ENCODE measurements around the gene XYLB. TPM values are rescaled to one million over a fixed set of nuclear protein-coding genes. Genes with fewer than 3 reads are reported as not detected.

The XYLB gene
- total RNA-seq, 3 donors from 2014 or later (not counting 1 experiment from before 2014, with no cell fraction given) = 1.6 to 3.7 (median 2.4) TPM

DNA sequence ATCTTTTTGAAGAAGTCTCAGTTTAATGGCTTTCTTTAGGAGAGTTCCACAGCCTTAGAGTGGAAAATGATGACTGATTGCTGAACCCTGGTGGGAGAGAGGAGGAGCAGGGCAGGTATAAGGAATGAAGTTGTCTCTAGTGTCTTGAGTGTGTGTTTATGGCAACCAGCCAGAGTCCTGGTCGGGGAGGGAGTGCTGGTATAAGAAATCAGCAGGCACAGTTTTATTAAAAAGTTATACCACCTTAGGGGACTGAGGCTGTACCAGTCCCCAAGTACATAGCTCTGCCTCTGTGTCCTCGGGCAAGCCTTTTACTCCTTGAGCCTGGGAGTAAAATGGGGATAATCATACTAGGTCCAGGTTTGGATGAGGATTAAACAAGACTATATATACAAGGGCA is 34.6 kb upstream of the XYLB start:
- Histone ChIP-seq H3K27me3 (ENCODE audit: control insufficient read depth, insufficient read depth, low read length) (no peaks in the 10 kb centered on the region), H3K36me3 (ENCODE audit: control insufficient read depth, insufficient read depth, low read length) (no peaks in the 10 kb centered on the region), H3K4me1 (ENCODE audit: control insufficient read depth, insufficient read depth, low read length) (peaks cover 8% of the 10 kb centered on the region), H3K4me3 (ENCODE audit: low read length) (no peak overlapping the region), H3K9me3 (ENCODE audit: control insufficient read depth, insufficient read depth, low read length) (no peaks in the 10 kb centered on the region), H3K27ac (ENCODE audit: low read length) (no peak overlapping the region)
- Mint-ChIP-seq H3K9me3 (no peaks in the 10 kb centered on the region), H3K4me3 (no peak overlapping the region), H3K27ac (no peak overlapping the region), H3K36me3 (no peaks in the 10 kb centered on the region), H3K4me1 (no peaks in the 10 kb centered on the region), H3K27me3 (ENCODE audit: low read depth in 2 of 2) (peaks cover 8 to 9% of the 10 kb centered on the region in 2 donors)
- no peak for DNase-seq
- WGBS (ENCODE audit: insufficient coverage) = 93% methylated on average over 1 of the region's 2 CpGs
- TF ChIP-seq, protein P1, sequence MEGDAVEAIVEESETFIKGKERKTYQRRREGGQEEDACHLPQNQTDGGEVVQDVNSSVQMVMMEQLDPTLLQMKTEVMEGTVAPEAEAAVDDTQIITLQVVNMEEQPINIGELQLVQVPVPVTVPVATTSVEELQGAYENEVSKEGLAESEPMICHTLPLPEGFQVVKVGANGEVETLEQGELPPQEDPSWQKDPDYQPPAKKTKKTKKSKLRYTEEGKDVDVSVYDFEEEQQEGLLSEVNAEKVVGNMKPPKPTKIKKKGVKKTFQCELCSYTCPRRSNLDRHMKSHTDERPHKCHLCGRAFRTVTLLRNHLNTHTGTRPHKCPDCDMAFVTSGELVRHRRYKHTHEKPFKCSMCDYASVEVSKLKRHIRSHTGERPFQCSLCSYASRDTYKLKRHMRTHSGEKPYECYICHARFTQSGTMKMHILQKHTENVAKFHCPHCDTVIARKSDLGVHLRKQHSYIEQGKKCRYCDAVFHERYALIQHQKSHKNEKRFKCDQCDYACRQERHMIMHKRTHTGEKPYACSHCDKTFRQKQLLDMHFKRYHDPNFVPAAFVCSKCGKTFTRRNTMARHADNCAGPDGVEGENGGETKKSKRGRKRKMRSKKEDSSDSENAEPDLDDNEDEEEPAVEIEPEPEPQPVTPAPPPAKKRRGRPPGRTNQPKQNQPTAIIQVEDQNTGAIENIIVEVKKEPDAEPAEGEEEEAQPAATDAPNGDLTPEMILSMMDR (IDR thresholded peaks at IDR 0.05) = no peak
- intact Hi-C loops (cut with micrococcal nuclease) = no loop called here
- no peak for ATAC-seq

DNA sequence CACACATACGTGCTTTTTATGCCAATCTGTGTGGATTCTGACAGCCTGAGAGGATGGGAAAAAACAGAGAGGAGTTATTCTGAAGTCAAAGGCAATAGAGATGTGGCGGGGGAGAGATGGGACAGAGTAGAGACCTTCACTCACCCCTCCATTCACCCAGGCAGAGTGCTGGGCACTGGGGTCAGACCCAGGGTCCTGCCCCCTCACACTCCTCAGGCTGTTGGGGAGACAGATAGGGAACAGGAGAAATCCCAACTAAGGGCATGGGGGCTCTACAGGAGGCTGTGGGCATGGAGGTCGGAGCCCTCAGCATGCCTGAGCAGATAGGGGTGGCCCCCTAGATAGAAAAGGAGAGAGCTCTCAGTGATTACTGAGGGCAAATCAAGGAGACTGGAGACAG is 34.2 kb upstream of the XYLB start:
- no peak overlapping the region for H3K4me3 Mint-ChIP-seq

DNA sequence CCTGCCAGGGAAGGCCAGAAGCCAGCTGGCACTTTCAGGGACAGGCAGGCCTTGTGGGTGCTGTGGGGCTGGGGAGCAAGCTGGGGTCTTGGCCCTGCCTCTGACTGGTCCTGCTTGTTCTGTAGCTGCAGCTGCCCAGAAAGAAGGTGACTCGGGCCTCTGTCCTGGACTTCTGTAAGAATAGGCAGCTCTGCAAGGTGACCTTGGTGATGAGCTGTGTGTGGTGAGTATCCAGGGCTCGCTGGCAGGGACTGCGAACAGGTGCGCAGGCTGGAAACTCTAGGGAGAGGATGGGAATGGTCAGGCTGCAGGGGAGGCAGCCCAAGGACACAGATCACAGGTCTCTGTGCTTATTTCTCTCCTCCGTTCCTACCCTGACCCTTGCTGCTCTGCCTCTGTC is 33.3 kb upstream of the XYLB start:
- 94% methylated on average over 4 of the region's 5 CpGs for WGBS (ENCODE audit: insufficient coverage)
- H3K27ac Mint-ChIP-seq = no peak overlapping the region
- no peak overlapping the region for H3K4me3 Mint-ChIP-seq
- TF ChIP-seq, protein P1 (IDR thresholded peaks at IDR 0.05) = no peak
- Histone ChIP-seq H3K27ac (ENCODE audit: low read length) (no peak overlapping the region), H3K9me3 (ENCODE audit: control insufficient read depth, insufficient read depth, low read length) (no peaks in the 10 kb centered on the region), H3K4me3 (ENCODE audit: low read length) (no peak overlapping the region), H3K36me3 (ENCODE audit: control insufficient read depth, insufficient read depth, low read length) (no peaks in the 10 kb centered on the region), H3K27me3 (ENCODE audit: control insufficient read depth, insufficient read depth, low read length) (no peaks in the 10 kb centered on the region), H3K4me1 (ENCODE audit: control insufficient read depth, insufficient read depth, low read length) (peaks cover 10% of the 10 kb centered on the region)
- no peaks in the 10 kb centered on the region for H3K9me3 Mint-ChIP-seq
- no peaks in the 10 kb centered on the region for H3K4me1 Mint-ChIP-seq
- intact Hi-C loops (cut with micrococcal nuclease) = no loop called here
- ATAC-seq (no peak), DNase-seq (no peak)
- H3K36me3 Mint-ChIP-seq = no peaks in the 10 kb centered on the region
- peaks cover 8 to 9% of the 10 kb centered on the region in 2 donors for H3K27me3 Mint-ChIP-seq (ENCODE audit: low read depth in 2 of 2)

More for the DNA sequence above, 34.2 kb upstream of the XYLB start:
- Mint-ChIP-seq H3K36me3 (no peaks in the 10 kb centered on the region), H3K27me3 (ENCODE audit: low read depth in 2 of 2) (peaks cover 8 to 9% of the 10 kb centered on the region in 2 donors), H3K27ac (no peak overlapping the region), H3K4me1 (no peaks in the 10 kb centered on the region), H3K9me3 (no peaks in the 10 kb centered on the region)
- H3K4me3 ChIP-seq (ENCODE audit: low read length) = no peak overlapping the region
- DNase-seq (no peak), ATAC-seq (no peak)
- intact Hi-C loops (cut with micrococcal nuclease) = no loop called here
- TF ChIP-seq, protein P1 (IDR thresholded peaks at IDR 0.05) = no peak
- no peak overlapping the region for H3K27ac ChIP-seq (ENCODE audit: low read length)
- H3K36me3 ChIP-seq (ENCODE audit: control insufficient read depth, insufficient read depth, low read length) = no peaks in the 10 kb centered on the region
- no peaks in the 10 kb centered on the region for H3K9me3 ChIP-seq (ENCODE audit: control insufficient read depth, insufficient read depth, low read length)
- no peaks in the 10 kb centered on the region for H3K27me3 ChIP-seq (ENCODE audit: control insufficient read depth, insufficient read depth, low read length)
- peaks cover 10% of the 10 kb centered on the region for H3K4me1 ChIP-seq (ENCODE audit: control insufficient read depth, insufficient read depth, low read length)
- 76% methylated on average over 1 of the region's 3 CpGs for WGBS (ENCODE audit: insufficient coverage)

DNA sequence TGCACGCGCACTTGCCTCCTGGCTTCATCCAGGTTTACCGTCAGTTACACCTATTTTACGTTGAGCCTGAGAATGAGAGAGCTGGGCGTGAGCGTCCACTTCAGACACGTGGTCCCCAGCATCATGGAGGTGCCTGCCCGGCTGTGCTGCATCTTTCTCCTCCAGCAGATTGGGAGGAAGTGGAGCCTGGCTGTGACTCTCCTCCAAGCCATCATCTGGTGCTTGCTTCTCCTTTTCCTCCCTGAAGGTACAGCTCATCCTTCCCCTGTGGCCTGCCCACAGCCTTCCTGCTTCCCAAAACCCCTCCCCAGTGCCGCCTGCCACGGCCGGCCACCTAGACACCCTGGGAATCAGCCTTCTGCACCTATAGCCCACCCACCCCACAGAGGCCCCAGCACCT is 32.9 kb upstream of the XYLB start:
- TF ChIP-seq, protein P1 (IDR thresholded peaks at IDR 0.05) = no peak
- DNase-seq = no peak
- WGBS (ENCODE audit: insufficient coverage) = 57% methylated on average over 11 of the region's 11 CpGs

More for the DNA sequence above, 32.9 kb upstream of the XYLB start:
- ATAC-seq = no peak
- intact Hi-C loops (cut with micrococcal nuclease) = no loop called here
- no peaks in the 10 kb centered on the region for H3K36me3 ChIP-seq (ENCODE audit: control insufficient read depth, insufficient read depth, low read length)
- no peak overlapping the region for H3K4me3 ChIP-seq (ENCODE audit: low read length)
- H3K27ac ChIP-seq (ENCODE audit: low read length) = no peak overlapping the region
- H3K27me3 Mint-ChIP-seq (ENCODE audit: low read depth in 2 of 2) = peaks cover 6 to 8% of the 10 kb centered on the region in 2 donors
- no peaks in the 10 kb centered on the region for H3K4me1 Mint-ChIP-seq
- no peaks in the 10 kb centered on the region for H3K9me3 Mint-ChIP-seq
- no peaks in the 10 kb centered on the region for H3K27me3 ChIP-seq (ENCODE audit: control insufficient read depth, insufficient read depth, low read length)
- no peaks in the 10 kb centered on the region for H3K36me3 Mint-ChIP-seq
- no peaks in the 10 kb centered on the region for H3K9me3 ChIP-seq (ENCODE audit: control insufficient read depth, insufficient read depth, low read length)
- no peak overlapping the region for H3K4me3 Mint-ChIP-seq
- no peak overlapping the region for H3K27ac Mint-ChIP-seq
- peaks cover 10% of the 10 kb centered on the region for H3K4me1 ChIP-seq (ENCODE audit: control insufficient read depth, insufficient read depth, low read length)
